Lower leg skin (tissue), 4 donors: ENCODE results near the gene NUP50. TPM values are rescaled to one million over a fixed set of nuclear protein-coding genes. Genes with fewer than 3 reads are reported as not detected.

Source experiments
- DNase-seq, 2 donors: peaks; one replicate each; pipeline ENCODE4 v3.0.0-alpha.2; 2019; ENCODE audit warnings: low spot score in 2 of 2
- H3K4me3 ChIP-seq: fragments of 200-600 bp; sonication (generic); 2 replicates; pipeline ENCODE4 v1.5.1; 2017; ENCODE audit warnings: mild to moderate bottlenecking, low read depth; ENCODE audit not compliant: poor library complexity, severe bottlenecking
- POLR2A ChIP-seq, 2 donors: fragments of 450-650 bp; IDR thresholded peaks; one replicate each; pipeline ENCODE4 v1.6.1; 2016 to 2017; ENCODE audit warnings: antibody characterized with exemption in 2 of 2, mild to moderate bottlenecking in 1 of 2, moderate library complexity in 1 of 2
- WGBS, 2 donors: methylation state at CpG; one replicate each; pipeline ENCODE4 v1.1.5; 2018; 5-methylcytosine and 5-hydroxymethylcytosine counted together
- intact Hi-C: fragments of 100-400 bp; cut with DNase I; formaldehyde crosslinking; loops from one replicate; pipeline ENCODE4 v1.15.0; 2023; ENCODE audit warnings: low total_unique reads
- total RNA-seq, 4 donors: library from RNA; depleted of rRNA; stranded (reverse); fragments of >200 nt; gene quantifications; one replicate each; pipeline ENCODE4 v1.1.0, GENCODE V29; 2016
- TF ChIP-seq, protein P1 (sequence below), 3 donors: fragments of 450-650 bp; IDR thresholded peaks; one replicate each; pipeline ENCODE4 v1.5.1; 2016; ENCODE audit warnings: antibody characterized with exemption in 3 of 3, mild to moderate bottlenecking in 3 of 3, moderate library complexity in 2 of 3

Gene NUP50
- total RNA-seq, 4 donors from 2014 or later = 50.6 to 129 (median 71.2) TPM

DNA sequence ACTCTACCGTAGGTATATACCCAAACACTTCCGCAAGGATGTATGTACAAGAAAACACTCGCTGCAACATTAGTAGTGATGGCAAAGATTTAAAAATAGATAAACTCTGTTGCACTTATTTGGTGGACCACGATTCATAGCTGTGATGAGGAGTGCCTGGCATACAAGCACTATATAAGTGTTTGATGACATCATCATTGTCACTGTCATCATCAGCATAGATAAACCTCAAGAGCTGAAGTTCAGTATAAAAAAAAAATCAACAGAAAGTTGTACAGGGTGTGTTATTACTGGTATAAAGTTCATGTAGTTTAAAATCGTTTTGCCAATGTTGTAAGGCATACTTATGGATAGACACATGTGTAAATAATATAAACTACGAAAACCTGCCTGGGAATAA is 24.0 kb upstream of the NUP50 start:
- intact Hi-C loops = no loop called here
- 94% methylated on average over 6 of the region's 6 CpGs for WGBS, 2 donors
- no peak for TF ChIP-seq POLR2A (IDR thresholded peaks at IDR 0.05)
- TF ChIP-seq, protein P1, sequence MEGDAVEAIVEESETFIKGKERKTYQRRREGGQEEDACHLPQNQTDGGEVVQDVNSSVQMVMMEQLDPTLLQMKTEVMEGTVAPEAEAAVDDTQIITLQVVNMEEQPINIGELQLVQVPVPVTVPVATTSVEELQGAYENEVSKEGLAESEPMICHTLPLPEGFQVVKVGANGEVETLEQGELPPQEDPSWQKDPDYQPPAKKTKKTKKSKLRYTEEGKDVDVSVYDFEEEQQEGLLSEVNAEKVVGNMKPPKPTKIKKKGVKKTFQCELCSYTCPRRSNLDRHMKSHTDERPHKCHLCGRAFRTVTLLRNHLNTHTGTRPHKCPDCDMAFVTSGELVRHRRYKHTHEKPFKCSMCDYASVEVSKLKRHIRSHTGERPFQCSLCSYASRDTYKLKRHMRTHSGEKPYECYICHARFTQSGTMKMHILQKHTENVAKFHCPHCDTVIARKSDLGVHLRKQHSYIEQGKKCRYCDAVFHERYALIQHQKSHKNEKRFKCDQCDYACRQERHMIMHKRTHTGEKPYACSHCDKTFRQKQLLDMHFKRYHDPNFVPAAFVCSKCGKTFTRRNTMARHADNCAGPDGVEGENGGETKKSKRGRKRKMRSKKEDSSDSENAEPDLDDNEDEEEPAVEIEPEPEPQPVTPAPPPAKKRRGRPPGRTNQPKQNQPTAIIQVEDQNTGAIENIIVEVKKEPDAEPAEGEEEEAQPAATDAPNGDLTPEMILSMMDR (IDR thresholded peaks at IDR 0.05) = no peak
- no peak overlapping the region for H3K4me3 ChIP-seq
- DNase-seq = no peak

DNA sequence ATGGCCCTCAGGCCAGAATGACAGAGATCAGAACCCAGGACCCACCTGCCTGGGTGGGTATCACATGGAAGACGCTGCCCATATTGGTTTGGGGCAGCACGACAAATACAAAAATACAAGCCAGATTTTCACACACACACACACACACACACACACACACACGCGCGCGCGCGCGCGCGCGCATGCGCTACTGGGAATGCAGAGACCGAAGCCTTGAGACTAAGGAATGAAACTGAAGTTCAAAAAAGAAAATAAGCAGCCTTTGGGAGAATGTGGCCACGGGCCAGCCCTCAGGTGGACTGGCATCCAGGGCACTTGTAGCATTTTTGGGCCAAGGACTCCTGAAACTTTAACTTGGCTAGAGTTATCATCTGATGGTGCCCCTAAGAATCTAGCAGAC is 21.3 kb upstream of the NUP50 start:
- DNase-seq = no peak
- H3K4me3 ChIP-seq = no peak overlapping the region
- 88 to 91% methylated on average over 15 of the region's 15 CpGs for WGBS, 2 donors
- no peak for TF ChIP-seq POLR2A (IDR thresholded peaks at IDR 0.05)
- TF ChIP-seq, protein P1 (IDR thresholded peaks at IDR 0.05) = no peak
- intact Hi-C loops = no loop called here

- intact Hi-C loops = no loop called here
- WGBS, 2 donors = 84 to 91% methylated on average over 1 of the region's 1 CpG
- no peak overlapping the region for H3K4me3 ChIP-seq
- no peak for TF ChIP-seq POLR2A (IDR thresholded peaks at IDR 0.05)
- TF ChIP-seq, protein P1 (IDR thresholded peaks at IDR 0.05) = no peak
- DNase-seq = no peak
Measured at GRCh38 chr22:45144916-45145315, 18.8 kb upstream of the NUP50 start.

DNA sequence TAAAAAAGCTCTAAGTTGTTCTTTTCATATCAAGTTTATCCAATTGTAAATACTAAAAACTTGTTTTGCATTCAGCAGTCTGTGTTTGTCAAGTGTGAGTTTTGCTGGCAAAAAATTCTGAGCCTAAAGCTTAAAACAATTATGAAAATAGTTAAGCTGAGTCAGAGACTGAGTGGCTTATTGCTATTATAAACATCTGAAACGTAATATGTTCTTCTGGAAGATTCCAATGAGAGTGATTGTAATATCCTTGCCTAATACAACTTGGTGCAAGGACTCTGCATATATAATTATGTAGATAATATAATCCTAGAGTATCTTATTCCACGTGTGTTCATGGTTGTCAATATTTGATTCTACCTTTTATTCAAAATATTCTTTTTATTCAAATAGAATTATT is 14.1 kb upstream of the NUP50 start:
- no peak for TF ChIP-seq POLR2A (IDR thresholded peaks at IDR 0.05)
- TF ChIP-seq, protein P1 (IDR thresholded peaks at IDR 0.05) = no peak
- H3K4me3 ChIP-seq = no peak overlapping the region
- intact Hi-C loops = no loop called here
- no peak for DNase-seq
- 79 to 80% methylated on average over 2 of the region's 2 CpGs for WGBS, 2 donors

DNA sequence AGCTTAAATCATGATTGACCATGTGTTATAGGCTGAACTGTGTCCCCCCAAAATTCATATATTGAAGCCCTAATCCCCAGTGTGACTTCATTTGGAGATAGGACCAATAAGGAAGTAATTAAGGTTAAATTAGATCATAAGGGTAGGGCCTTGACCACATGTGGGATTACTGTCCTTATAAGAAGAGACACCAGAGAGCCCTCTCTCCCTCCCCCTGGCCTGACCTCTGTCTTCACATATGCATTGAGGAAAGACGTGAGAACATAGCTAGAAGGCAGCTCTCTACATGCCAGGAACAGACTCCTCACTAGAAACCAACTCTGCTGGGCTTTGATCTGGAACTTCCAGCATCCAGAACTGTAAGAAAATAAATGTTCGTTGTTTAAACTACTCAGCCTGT is 13.6 kb upstream of the NUP50 start:
- intact Hi-C loops = no loop called here
- H3K4me3 ChIP-seq = no peak overlapping the region
- TF ChIP-seq POLR2A (IDR thresholded peaks at IDR 0.05) = no peak
- TF ChIP-seq, protein P1 (IDR thresholded peaks at IDR 0.05) = no peak
- DNase-seq = no peak
- WGBS, 2 donors = 73 to 82% methylated on average over 2 of the region's 2 CpGs

DNA sequence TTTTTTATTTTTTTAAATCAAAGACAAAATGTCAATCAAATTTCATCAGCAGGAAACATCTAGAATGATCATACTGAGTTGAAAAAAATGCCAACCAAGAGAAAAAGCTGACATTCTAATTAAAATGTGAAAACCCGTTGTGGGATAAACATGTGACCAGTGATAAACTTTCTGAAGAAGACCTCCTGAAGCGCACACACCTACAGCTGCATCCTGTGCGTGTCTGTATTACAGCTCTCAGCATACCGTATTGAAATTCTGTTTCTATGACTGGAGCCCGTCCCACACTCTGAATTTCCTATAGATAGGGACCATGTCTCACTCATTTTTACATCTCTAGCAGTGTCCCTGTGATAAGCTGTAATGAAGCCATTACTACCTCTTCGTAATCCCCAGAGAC is 12.2 kb upstream of the NUP50 start:
- TF ChIP-seq, protein P1 (IDR thresholded peaks at IDR 0.05) = no peak
- no peak for TF ChIP-seq POLR2A (IDR thresholded peaks at IDR 0.05)
- no peak for DNase-seq
- no peak overlapping the region for H3K4me3 ChIP-seq
- WGBS, 2 donors = 88 to 90% methylated on average over 6 of the region's 6 CpGs
- intact Hi-C loops = no loop called here
